ENCODE measurements around the gene INPP5K. TPM values are rescaled to one million over a fixed set of nuclear protein-coding genes. Genes with fewer than 3 reads are reported as not detected.
"Not testable (repeated sequence)": the region's sequence is repeated elsewhere in the genome, so short reads cannot be mapped to it uniquely, and the experiment has no call there.

The INPP5K gene
- total RNA-seq, 4 donors from 2014 or later = 62.0 to 89.3 (median 76.1) TPM

- Histone ChIP-seq H3K27me3 (no peaks in the 10 kb centered on the region), H3K4me3 (no peak overlapping the region), H3K27ac (replicated peaks in 1 of 4) (no peak overlapping the region), H3K36me3 (peaks cover 47 to 100% (median 96%) of the 10 kb centered on the region in 4 donors), H3K4me1 (peaks cover 0 to 3% (median 0%) of the 10 kb centered on the region in 4 donors), H3K9me3 (no peaks in the 10 kb centered on the region)
- no peak for TF ChIP-seq CTCF (IDR thresholded peaks at IDR 0.05)
- no peak for TF ChIP-seq POLR2AphosphoS5 (IDR thresholded peaks at IDR 0.05)
- TF ChIP-seq EP300 (IDR thresholded peaks at IDR 0.05) = no peak
- no peak for TF ChIP-seq POLR2A (IDR thresholded peaks at IDR 0.05; ENCODE audit: low read depth)
- intact Hi-C loops (cut with DNase I) = no loop called here
- no peak for DNase-seq (ENCODE audit: extremely low spot score)
- WGBS = 77% methylated on average over 4 of the region's 4 CpGs
Observed at GRCh38 chr17:1535737-1536136, 19.3 kb upstream of the INPP5K start.

GRCh38 chr17:1533661-1534325 lies 17.4 kb upstream of the INPP5K start:
- peaks cover 0 to 3% (median 0%) of the 10 kb centered on the region in 4 donors for H3K4me1 ChIP-seq
- no peak for DNase-seq (ENCODE audit: extremely low spot score)
- no peaks in the 10 kb centered on the region for H3K27me3 ChIP-seq
- no peak overlapping the region for H3K4me3 ChIP-seq
- H3K27ac ChIP-seq (replicated peaks in 1 of 4) = no peak overlapping the region
- peaks cover 36 to 99% (median 93%) of the 10 kb centered on the region in 4 donors for H3K36me3 ChIP-seq
- WGBS = 88% methylated on average over 24 of the region's 24 CpGs
- intact Hi-C loops (cut with DNase I) = no loop called here
- no peaks in the 10 kb centered on the region for H3K9me3 ChIP-seq
- TF ChIP-seq POLR2A (IDR thresholded peaks at IDR 0.05; ENCODE audit: low read depth) (no peak), CTCF (IDR thresholded peaks at IDR 0.05) (no peak), POLR2AphosphoS5 (IDR thresholded peaks at IDR 0.05) (no peak), EP300 (IDR thresholded peaks at IDR 0.05) (no peak)

DNA sequence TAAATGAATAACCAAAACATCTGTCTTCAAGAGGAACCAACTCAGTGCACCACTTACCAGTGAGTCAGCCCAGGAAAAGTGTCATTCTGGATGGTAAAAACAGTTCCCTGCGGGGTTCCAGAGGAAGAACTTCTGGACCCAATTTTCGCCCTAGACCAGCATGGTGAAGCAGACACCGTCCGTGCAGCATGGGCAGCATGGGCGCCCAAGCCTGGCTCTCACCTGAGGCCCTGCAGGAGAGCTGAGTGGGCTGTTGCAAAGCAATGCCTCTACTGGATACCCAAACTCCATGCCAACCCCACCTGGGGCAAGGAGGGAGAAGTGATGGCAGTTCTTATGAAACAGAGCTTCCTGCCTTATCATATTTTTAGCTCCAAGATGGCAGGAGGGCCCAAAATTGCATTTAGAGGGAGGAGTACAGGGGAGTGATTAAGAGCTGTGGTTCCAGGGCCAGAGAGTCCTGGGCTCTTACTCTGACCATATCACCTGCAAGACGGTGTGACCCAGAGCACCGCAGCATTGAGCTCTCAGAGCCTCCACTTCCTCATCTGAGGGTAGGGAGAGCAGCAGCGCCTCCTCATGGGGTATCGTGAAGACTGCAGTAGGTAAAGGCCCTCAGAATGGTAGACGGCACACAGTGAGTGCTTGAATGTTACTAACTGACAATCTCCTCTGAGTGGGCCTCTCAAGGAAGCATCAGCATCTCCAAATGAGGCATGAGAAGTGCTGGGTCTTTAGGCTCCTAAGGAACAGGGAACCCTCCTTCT lies 16.6 kb upstream of the INPP5K start:
- H3K4me3 ChIP-seq = no peak overlapping the region
- peaks cover 0 to 3% (median 2%) of the 10 kb centered on the region in 4 donors for H3K4me1 ChIP-seq
- intact Hi-C loops (cut with DNase I) = no loop called here
- no peaks in the 10 kb centered on the region for H3K9me3 ChIP-seq
- TF ChIP-seq CTCF (IDR thresholded peaks at IDR 0.05) (peak in 1 of 3 experiments; percentile 17), EP300 (IDR thresholded peaks at IDR 0.05) (no peak)
- H3K27me3 ChIP-seq = no peaks in the 10 kb centered on the region
- 78% methylated on average over 10 of the region's 10 CpGs for WGBS
- peaks cover 31 to 99% (median 89%) of the 10 kb centered on the region in 4 donors for H3K36me3 ChIP-seq
- no peak for DNase-seq (ENCODE audit: extremely low spot score)
- no peak overlapping the region for H3K27ac ChIP-seq (replicated peaks in 1 of 4)

GRCh38 chr17:1529863-1530262 lies 13.5 kb upstream of the INPP5K start:
- H3K36me3 ChIP-seq = peaks cover 24 to 96% (median 83%) of the 10 kb centered on the region in 4 donors
- 40% methylated on average over 2 of the region's 2 CpGs for WGBS
- no peak for DNase-seq (ENCODE audit: extremely low spot score)
- H3K27ac ChIP-seq (replicated peaks in 1 of 4) = no peak overlapping the region
- no peaks in the 10 kb centered on the region for H3K27me3 ChIP-seq
- no peaks in the 10 kb centered on the region for H3K9me3 ChIP-seq
- H3K4me3 ChIP-seq = no peak overlapping the region
- peaks cover 0 to 3% (median 2%) of the 10 kb centered on the region in 4 donors for H3K4me1 ChIP-seq
- no peak for TF ChIP-seq EP300 (IDR thresholded peaks at IDR 0.05)
- intact Hi-C loops (cut with DNase I) = no loop called here

DNA sequence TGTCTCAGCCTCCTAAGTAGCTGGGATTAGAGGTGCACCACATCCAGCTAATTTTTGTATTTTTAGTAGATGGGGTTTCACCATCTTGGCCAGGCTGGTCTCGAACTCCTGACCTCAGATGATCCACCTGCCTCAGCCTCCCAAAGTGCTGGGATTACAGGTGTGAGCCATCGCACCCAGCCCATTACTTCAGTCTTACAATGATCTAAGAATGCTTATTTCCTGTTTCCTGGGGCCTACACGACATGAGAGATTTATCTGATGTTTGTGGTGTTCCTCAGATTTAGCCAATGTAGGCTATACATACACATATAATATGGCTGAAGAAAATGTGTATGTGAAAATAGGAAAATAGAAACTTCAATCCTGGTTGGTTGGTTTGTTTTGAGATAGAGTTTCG lies 10.5 kb upstream of the INPP5K start:
- peaks cover 0 to 92% (median 72%) of the 10 kb centered on the region in 4 donors for H3K36me3 ChIP-seq
- H3K4me3 ChIP-seq; H3K27me3 ChIP-seq; H3K4me1 ChIP-seq; DNase-seq (ENCODE audit: extremely low spot score); H3K9me3 ChIP-seq; H3K27ac ChIP-seq (replicated peaks in 1 of 4); intact Hi-C loops (cut with DNase I): not testable (repeated sequence)
- WGBS = 87% methylated on average over 4 of the region's 4 CpGs
